Activated CD4-positive, alpha-beta T cell treated with anti-CD3 and anti-CD28 coated beads, Interleukin-2, amount 50 U/mL, for 4 hours (primary cell): Measurements from ENCODE around the gene VAC14.
"Not testable (repeated sequence)": the region's sequence is repeated elsewhere in the genome, so short reads cannot be mapped to it uniquely, and the experiment has no call there.

Experiments
- DNase-seq, 2 experiments: peaks; one replicate each; pipeline ENCODE4 v3.0.0-alpha.2; 2020

VAC14 gene

GRCh38 chr16:70656712-70657263 is 144.2 kb downstream of the VAC14 start:
- no peak for DNase-seq

- no peak for DNase-seq
Observed at GRCh38 chr16:70656065-70656711, 144.8 kb downstream of the VAC14 start.

- peak; percentile 72 to 78 for DNase-seq
Observed at GRCh38 chr16:70653809-70654771, 146.9 kb downstream of the VAC14 start.

- no peak for DNase-seq
Observed at GRCh38 chr16:70653406-70653805, 147.6 kb downstream of the VAC14 start.

DNA sequence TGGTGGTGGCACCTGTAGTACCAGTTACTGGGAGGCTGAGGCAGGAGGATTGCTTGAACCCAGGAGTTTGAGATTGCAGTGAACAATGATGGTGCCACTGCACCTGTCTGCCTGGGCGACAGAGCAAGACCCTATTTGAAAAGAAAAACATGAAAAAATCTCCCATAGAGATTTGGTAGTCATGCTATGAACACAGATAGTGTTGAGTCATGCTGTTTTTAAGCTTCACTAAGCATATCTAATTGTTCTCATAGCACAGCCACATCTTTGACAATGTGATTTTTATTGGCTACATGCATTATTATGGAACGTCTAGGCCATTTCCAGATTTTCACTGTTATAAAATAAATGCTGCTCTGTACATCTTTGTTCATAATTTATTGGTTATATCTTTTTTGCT is 148.6 kb downstream of the VAC14 start:
- DNase-seq = no peak

- DNase-seq = no peak
Observed at GRCh38 chr16:70651524-70651923, 149.4 kb downstream of the VAC14 start.

GRCh38 chr16:70650216-70650615 is 150.7 kb downstream of the VAC14 start:
- no peak for DNase-seq

DNA sequence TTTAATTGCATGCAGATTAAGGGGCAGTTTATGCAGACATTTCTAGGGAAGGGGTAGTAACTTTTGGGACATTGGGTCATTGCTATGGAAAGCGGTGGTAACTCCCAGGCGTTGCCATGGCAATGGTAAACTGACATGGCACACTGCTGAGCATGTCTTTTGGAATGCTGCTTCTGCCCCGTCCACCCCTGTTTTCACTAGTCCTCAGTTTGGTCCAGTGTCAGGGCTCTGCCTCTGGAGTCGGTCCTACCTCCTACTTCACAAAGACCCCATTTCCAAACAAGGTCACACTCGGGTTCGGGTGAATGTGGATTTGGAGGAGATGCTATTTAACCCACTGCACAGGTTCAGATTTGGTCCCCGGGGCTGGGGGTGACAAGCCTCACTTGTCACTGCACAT is 151.7 kb downstream of the VAC14 start:
- DNase-seq = no peak

DNA sequence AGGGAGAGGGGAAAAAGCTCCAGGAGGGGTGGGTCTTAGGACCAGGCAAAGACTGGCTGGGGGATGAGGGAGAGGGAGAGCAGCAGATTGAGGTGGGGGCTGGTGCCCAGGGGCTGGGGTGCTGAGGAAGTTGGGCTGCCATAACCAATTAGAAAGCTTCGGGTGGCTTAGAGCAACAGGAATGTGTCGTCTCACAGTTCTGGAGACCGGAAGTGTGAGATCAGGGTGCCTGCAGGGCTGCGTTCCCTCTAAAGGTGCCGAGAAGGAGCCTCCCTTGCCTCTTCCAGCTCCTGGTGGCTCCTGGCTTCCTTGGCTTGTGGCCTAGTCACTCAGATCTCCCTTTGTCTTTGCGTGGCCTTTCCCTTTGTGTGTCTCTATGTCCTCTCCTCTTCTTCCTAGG is 152.4 kb downstream of the VAC14 start:
- no peak for DNase-seq

DNA sequence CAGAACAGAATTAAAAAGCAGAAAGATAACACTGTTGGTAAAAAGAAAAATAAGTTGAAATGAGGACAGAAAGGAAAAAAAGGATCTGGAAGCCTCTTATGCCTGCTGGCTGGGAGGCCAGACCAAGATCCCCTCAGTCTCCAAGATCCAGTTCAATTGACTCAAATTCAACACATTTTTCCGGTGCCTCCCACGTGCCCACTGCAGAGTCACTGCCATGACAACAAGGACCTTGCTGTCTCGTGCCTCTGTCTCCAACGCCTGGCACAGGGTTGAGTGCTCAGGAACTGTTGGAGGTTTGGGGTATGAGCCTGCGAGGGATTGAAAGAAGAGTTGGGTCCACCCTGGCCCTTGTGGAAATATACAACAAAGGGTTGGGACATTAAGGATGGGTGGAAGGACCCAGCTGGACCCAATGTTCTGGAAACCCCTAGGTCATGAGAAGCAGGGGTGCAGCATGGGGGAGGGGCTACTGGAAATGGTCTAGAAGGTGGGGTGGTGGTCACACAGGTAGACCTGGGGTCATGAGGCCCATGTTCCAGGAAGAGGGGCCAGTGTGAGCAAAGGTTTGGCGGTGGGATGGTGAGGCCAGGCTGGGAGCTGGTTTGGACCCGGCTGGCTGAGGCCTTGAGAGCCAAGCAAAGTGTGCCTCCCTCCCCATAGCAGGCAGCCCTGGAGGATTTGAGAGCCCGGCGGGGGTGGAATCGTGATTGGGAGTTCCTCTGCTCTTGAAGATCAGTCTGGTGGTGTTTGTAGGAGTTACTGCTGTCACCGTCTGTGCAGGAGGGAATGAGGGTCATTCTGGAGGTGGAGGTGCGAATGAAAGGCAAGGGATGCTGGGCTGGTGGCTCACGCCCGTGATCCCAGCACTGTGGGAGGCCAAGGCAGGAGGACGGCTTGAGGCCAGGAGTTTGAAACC is 153.3 kb downstream of the VAC14 start:
- DNase-seq = no peak

DNA sequence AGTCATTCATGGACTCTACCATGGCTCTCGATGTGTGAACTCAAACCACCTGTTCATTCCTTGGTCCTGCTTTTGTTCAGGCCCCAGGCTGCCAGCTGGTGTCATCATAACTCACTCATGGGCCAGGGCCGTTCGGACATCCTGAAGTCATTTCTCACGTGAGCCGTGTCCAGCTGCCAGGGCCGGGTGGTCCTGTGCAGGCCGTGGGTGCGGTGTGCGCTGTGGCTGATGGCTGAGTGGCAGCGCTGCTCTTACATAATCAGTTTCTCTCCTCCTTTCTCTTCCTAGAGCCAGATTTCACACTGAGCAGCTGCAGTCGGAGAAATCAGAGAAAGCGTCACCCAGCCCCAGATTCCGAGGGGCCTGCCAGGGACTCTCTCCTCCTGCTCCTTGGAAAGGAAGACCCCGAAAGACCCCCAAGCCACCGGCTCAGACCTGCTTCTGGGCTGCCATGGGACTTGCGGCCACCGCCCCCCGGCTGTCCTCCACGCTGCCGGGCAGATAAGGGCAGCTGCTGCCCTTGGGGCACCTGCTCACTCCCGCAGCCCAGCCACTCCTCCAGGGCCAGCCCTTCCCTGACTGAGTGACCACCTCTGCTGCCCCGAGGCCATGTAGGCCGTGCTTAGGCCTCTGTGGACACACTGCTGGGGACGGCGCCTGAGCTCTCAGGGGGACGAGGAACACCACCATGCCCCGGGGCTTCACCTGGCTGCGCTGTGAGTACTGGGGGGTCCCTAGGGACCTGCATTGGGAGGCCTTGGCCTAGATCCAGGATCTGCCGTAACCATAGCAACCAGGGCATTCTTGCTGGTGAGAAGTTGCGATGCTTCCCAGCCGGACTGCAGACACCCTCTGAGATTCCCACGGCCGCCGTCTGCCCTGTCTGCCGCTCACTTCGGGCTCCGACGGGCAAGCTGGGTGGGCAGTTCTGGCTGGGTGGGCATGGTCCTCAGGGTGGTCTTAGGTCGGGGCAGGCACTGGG is 154.4 kb downstream of the VAC14 start, which contains the start of gene IL34:
IL34 (plus strand) TSS at position 300 of the 982 bp plus-strand sequence; CDS start at position 689, 389 bp downstream.
- DNase-seq = no peak

DNA sequence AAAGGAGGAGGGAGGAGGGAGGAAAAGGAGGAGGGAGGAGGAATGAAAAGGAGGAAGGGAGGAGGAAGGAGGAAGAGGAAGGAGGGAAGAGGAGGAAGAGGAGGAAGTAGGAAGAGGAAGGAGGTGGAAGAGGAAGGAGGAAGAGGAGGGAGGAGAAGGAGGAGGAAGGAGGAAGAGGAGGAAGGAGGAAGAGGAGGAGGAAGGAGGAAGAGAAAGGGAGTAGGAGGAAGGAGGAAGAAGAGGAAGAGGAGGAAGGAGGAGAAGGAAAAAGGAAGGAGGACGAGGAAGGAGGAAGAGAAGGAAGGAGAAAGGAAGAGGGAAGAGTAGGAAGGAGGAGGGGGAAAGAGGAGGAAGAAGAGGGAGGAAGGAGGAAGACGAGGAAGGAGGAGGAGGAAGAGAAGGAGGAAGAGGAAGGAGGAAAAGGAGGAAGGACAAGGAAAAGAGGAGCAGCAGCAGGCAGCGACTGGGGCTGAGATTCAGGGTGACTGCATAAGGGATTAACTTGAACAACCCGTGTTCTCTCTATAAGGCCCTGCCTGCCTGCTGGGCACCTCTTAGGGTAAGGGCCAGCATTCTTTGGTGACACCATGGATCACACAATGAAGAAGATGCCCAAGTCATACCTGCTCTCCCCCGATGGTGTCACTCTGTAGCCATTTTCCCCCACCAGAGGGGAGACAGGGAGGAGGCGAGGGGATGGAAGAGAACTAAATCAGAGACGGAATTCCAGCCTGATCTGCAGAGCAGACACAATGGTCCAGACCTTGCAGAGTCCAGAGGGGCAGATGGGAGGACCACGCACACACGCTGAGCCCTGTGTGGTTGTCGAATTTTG is 156.0 kb downstream of the VAC14 start:
- no peak for DNase-seq

DNA sequence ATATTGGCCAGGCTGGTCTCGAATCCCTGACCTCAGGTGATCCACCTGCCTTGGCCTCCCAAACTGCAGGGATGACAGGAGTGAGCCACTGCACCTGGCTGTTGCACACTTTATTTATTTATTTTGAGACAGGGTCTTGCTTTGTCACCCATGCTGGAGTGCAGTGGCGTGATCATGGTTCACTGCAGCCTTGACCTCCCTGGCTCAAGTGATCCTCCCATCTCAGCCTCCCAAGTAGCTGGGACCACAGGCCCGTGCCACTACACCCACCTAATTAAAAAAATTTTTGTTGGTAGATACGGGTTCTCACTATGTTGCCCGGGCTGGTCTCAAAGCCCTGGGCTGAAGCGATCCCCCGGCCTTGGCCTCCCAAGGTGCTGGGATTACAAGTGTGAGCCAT is 157.7 kb downstream of the VAC14 start:
- not testable (repeated sequence) for DNase-seq

DNA sequence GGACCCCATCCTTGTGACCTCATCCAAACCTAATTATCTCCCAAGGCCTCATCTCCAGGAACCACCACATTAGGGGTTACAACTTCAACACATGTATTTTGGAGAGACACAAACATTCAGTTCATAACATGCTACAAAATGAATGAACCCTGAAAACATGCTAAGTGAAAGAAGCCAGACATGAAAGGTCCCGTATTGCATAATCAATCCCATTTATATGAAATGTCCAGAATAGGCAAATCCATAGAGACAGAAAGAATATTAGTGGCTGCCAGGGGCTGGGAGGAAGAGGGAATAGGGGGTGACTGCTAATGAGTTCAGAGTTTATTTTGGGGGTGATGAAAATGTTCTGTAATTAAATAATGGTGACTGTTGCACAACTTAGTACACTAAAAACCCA is 158.3 kb downstream of the VAC14 start:
- DNase-seq = no peak

DNA sequence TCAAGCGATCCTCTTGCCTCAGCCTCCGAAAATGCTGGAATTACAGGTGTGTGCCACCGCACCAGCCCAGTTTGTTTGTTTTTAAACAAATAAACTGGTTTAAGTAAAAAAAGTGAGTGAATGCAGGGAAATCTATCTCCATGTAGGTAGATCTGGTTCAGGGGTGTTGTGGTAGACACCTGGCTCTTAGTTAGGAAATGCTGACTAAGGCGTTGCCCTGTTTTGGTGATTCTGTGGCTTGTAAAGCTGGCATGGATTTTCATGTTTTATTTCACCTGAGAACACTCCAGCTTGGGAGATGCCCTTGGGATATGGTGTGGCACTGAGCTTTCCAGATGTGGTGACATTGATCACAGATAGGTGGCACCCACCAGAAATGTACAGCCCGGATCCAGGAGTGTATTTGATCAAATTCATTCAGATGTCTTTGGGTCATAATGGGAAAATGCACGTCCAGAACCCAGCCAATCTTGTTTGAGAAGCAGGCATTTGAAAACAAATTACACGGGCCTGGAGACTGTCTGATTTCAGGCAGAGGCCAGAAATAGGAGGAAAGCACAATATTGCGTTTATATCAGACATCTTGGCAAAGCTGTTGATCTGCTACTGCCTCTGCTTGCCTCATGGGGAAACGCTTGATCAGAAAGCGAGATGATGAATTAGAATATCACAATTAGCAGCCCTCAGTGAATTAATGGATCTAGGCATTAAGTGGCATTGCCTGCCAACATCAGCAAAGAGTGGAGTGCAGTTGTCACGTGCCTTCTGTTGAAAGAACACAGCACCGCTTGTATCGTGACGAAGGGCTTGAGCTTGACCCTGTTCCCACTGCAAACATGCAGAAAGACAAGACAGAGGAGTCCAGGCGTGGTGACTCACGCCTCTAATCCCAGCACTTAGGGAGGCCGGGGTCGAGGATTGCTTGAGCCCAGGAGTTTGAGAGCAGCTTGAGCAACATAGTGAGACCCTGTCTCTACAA is 161.9 kb downstream of the VAC14 start:
- no peak for DNase-seq
